ELF-1 (cell line): ENCODE measurements around the gene SEZ6L.
A peak's percentile ranks its signal among the peaks of the same experiment; 100 is the strongest.

ENCODE experiments used
- DNase-seq: peaks from one replicate; pipeline ENCODE4 v3.0.0-alpha.2; 2016; ENCODE audit warnings: low read depth, low spot score

Gene SEZ6L

DNA sequence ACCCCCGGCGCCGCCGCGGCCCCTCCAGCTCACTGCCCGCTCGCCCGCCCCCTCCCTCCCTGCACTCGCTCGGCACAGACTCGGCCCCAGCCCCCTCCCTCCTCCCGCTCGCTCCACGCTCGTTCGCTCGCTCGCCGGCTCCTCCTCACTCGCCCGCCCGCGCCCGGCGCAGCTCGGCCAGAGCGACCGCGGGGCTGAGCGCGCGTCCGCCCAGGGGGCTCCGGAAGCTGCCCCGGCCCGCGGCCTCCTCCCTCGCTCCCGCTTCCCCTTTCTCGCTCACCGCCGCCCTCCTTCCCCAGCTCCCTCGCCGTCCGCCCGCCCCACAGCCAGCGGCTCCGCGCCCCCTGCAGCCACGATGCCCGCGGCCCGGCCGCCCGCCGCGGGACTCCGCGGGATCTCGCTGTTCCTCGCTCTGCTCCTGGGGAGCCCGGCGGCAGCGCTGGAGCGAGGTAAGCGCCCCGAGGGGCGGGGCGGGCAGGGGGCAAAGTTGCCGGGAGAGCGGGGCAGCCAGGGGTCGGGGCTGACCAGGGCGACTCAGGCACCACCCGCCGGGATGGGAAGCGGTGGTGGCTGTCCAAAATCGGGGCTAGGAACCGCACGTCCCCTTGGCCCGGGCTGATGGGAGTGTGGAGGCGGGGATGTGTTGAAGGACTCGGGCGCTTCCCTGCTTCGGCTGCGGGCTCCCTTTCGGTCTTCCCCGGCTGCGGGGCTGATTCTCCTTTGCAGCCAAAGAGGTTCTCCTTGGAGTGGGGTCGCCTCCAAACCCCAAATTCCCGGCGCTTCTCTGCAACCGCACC, at the start of gene SEZ6L:
TSS of gene SEZ6L (plus strand) at position 148 of the 797 bp plus-strand sequence. CDS start at position 356, 208 bp downstream.
- DNase-seq = peak; percentile 6

- no peak for DNase-seq
These were observed 46.3 kb upstream of the SEZ6L start for GRCh38 chr22:26122920-26123468.

- peak; percentile 6 for DNase-seq
These were observed 44.1 kb upstream of the SEZ6L start for GRCh38 chr22:26124991-26125725.

- DNase-seq = no peak
These were observed 42.1 kb upstream of the SEZ6L start for GRCh38 chr22:26127126-26127525.

DNA sequence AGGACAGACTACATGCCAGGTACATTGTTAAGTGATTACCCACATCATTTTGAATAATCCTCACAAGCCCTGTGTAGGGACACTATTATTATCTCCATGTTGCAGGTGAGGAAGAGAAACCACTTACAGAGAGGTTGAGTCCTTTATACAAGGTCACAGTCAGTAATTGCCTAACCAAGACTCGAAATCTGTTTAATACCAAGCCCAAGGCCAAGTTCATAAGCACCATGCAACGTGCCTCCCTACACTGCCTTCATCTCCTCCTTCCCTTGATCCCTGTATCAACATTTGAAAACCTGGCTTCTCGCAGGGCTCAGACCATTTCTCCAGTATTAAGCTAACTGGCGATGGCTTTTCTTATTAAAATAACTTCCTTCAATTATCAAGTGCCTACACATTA, 41.7 kb upstream of the SEZ6L start:
- no peak for DNase-seq

DNA sequence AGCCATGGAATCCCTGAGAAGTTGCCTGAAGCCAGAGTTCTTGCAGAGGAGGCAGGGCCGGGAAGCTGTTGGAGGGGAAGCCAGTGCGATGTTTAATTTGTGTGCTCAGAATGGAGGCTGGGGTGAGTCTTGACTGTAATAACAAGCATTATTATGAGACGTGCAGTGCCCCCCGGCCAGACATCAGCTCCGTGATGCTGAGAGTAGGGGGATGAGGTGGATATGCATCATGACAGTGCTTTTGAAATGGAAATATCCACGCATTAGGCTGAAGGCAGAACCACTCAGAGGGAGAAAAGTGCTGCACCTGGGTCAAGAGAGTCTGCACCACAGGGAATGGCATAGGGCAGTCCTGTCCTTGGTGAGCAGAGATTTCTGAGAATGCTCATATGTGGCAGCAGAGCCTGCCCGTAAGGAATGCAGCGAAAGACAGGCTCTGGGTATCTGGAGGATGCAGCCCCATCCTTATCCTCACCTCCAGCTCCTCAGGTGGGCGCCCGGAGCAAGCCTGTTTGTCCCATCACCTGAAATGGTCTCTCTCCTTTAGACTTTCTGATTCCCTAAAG, 37.6 kb upstream of the SEZ6L start:
- no peak for DNase-seq

DNA sequence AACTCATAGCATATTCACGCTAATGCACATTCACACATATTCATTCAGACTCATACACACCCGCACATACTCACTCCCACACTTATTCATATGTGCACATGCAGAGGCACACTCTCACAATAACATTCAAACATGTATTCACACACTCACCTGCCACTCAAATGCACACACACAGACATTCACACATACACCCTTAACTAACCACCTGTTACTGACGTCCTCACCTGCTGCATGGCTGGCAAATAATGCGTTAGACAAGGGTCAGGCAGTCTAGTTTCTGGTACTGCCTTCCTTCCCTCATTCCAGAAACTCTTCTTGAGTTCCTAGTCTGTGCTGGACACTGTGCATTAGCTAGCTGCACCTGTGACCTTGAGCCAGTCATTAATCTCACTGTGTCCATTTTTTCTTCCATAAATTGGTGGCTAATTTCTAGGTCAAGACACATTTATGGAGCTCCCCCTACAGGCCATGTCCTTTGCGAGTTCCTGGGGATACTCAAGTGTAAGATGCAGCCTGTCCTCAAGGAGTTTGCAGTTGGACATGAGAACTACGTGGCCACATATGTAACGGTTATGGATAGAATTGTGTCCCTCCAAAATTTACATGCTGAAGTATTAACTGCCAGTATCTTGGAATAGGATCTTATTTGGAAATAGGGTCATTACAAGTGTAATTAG, 34.5 kb upstream of the SEZ6L start:
- DNase-seq = peak; percentile 5

GRCh38 chr22:26135806-26136205, 33.5 kb upstream of the SEZ6L start:
- no peak for DNase-seq

GRCh38 chr22:26139310-26139709, 30.0 kb upstream of the SEZ6L start:
- no peak for DNase-seq

GRCh38 chr22:26141831-26142230, 27.4 kb upstream of the SEZ6L start:
- DNase-seq = no peak

GRCh38 chr22:26143806-26144325, 25.4 kb upstream of the SEZ6L start:
- no peak for DNase-seq

DNA sequence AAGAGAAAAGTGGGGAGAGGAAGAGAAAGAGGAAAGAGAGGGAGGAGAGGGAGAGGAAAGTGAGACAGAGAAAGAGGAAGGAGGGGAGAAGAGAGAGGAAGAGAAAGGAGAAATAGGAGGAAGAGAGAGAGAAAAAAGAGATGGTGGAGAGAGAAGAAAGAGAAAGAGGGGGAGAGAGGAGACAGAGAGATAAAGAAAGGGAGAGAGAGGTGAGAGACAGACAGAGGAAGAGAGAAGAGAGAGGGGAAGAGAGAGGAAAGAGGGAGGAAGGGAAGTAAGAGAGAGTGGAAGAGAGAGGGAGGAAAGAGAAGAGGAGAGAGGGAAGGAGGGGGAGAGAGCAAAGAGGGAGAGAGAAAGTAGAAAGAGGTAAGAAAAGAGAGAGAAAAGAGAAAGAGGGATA, 9.4 kb upstream of the SEZ6L start:
- no peak for DNase-seq

- no peak for DNase-seq
These were observed 7.5 kb upstream of the SEZ6L start for GRCh38 chr22:26161746-26162145.

DNA sequence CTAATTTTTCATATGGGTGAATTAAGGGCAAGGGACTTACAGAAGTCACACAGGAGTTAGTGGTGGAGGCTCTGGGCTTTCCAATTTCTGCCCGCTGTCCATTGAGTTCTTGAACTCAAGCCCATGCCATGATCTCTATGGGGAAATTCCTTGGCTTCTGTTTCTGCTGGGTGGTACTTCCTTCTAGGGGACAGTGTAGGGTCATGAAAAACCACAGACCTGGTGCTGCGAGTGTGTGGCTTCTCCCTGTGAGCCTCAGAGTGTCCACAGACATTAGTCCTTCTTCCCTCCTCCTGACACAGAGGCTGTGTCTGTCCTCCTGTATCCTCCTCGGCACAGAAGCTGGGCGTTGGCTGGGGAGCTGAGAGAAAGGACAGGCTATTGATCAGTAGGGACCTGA, 6.3 kb upstream of the SEZ6L start:
- no peak for DNase-seq

GRCh38 chr22:26164174-26164573, 5.1 kb upstream of the SEZ6L start:
- DNase-seq = no peak

DNA sequence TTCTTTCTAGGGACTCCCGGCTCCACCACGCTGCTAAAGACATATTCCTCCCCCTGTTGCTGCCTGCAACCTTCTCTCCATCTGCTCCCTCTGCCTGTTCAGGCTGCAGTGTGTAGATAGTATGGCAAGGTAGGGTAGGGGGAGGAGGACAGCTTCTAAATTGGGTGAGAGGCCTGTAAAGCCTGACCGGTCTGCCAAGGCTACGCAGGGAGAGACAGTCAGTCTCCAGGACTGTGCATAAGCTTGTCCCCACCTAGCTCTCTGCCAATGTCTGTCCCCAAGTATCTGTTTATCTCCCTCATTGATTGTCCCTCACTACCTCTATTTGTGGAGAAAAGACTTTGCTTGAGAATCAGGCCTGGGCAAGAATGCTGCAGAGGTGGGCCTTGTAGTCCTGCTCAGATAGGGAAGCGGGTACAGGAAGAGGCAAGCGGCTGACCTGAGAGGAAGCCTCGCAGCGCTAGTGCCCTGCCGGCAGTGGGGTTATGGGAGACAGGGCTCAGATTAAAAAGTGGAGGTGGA, 871 bp upstream of the SEZ6L start:
- peak; percentile 10 for DNase-seq

DNA sequence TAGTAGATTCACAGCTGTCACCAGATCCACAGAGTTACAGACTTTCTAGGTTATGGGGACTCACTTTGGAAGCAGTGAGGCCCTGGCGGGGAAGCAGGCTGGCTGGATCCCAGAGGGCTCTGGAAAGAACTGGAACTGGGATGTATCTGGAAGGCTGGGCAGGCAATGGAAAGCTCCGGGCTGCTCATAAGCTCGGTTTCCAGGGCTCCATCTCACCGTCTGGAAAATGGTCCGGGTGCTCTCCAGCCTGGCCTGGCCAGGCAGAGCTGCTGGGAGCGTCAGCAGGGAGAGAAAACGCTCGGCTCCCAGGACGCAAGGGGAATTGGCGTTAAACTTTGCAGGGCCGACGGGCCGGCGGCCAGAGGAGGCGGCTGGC, 335 bp upstream of the SEZ6L start:
- DNase-seq = peak; percentile 43

DNA sequence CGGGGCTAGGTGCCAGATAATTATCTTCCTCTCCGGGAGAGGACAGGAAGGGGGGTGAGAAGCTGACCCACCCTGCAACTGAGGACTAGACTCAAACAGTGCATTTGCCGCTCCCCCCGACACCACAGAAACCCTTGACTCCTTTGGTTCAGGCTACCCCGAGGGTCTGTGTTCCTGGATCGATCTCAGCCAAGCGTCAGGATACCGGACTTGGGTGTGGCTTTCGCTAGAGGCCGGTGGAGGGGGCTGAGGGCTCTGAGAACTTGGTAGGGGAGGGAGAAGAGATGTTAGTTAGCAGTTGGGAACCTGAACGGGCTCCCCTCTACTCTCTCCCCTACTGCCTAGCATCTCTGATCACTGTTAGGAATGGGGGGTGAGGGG, 840 bp downstream of the SEZ6L start:
- no peak for DNase-seq

DNA sequence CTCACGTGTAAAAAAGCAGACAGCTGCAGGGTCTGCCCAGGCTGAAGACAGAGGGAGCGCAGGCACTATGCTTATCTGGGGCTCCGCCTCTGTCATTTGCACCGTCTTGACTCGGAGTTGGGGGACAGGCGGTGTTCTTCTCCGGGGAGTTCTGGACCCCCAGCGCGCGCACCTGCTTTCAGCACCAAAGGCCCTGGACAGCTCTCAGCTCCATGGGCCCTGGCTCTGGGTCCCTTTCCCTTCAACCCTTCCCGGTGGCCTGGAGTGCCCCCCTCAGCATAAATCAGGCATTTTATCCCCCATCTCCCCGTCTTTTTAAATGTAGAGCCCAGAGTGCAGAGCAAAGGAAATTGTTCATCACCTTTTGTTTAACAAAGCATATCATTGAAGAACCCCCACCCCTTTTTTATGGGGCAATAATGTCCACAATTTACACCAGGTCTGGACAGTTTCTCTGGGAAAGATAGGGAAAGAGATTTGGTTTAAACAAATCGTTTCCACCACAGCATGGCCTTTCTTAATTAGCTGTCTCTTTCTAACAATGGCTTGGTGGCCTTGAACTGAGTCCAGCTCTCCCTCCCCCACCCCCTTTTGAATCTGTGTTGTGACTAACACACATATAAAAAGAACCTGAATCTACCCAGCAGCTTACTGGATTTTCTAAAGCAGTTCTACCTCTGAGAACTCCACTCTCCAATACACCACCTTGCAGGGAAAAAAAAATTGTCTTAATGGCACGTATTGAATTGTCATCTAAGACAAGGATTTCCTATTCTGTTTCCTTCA, 1.7 kb downstream of the SEZ6L start:
- peak; percentile 60 for DNase-seq

DNA sequence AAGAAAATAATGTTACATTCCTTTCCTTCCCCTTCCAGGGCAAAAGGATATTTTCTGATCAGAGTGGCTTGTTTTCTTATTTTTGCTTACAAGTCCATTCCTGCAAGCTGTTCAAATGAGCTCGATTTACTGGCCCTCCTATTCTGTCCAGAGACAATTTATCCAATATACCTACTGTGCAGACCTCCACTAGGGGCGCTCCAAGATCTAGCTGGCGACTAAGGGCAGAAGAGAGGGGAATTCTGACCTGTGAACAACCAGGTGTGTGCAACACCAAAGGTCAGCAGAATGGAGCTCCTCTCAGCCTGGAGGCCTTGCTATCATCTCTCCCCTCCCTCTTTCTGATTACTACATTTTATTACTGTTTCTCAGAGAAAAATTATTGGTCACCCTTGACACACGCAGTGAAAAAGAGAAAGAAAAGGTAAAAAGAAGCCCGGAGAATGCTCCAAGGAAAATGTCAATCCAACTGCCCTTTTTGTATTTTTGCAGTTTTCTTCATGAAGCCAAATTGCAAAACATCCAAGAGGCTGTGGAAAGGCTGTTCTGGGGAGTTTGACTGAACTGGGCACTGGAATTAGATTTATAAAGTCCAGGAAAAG, 3.2 kb downstream of the SEZ6L start:
- peak; percentile 27 for DNase-seq
